Measurements from ENCODE around the gene SAMD14. TPM values are rescaled to one million over a fixed set of nuclear protein-coding genes. Genes with fewer than 3 reads are reported as not detected.

Gene SAMD14
- total and polyA plus RNA-seq, 12 donors: 1.1 to 12.6 (median 3.3) TPM

- no peak overlapping the region for H3K4me3 ChIP-seq
- peak in 1 of 7 donors; percentile 44 for DNase-seq
- intact Hi-C loops (cut with DNase I): no loop called here
- H3K9me3 ChIP-seq (replicated peaks in 1 of 3): no peaks in the 10 kb centered on the region
- 76 to 93% (median 81%) methylated on average over 2 to 4 of the region's 4 CpGs for WGBS, 4 donors
- H3K4me1 ChIP-seq (replicated peaks in 1 of 2): peaks cover 26 to 51% of the 10 kb centered on the region in 2 donors
- H3K36me3 ChIP-seq (replicated peaks in 1 of 2): peaks cover 0 to 8% of the 10 kb centered on the region in 2 donors
- H3K27me3 ChIP-seq: no peaks in the 10 kb centered on the region
- TF ChIP-seq POLR2A (IDR thresholded peaks at IDR 0.05) (no peak), CTCF (IDR thresholded peaks at IDR 0.05) (no peak)
- no peak overlapping the region for H3K27ac ChIP-seq
Measured at GRCh38 chr17:50114401-50114800, 15.6 kb downstream of the SAMD14 start.

DNA sequence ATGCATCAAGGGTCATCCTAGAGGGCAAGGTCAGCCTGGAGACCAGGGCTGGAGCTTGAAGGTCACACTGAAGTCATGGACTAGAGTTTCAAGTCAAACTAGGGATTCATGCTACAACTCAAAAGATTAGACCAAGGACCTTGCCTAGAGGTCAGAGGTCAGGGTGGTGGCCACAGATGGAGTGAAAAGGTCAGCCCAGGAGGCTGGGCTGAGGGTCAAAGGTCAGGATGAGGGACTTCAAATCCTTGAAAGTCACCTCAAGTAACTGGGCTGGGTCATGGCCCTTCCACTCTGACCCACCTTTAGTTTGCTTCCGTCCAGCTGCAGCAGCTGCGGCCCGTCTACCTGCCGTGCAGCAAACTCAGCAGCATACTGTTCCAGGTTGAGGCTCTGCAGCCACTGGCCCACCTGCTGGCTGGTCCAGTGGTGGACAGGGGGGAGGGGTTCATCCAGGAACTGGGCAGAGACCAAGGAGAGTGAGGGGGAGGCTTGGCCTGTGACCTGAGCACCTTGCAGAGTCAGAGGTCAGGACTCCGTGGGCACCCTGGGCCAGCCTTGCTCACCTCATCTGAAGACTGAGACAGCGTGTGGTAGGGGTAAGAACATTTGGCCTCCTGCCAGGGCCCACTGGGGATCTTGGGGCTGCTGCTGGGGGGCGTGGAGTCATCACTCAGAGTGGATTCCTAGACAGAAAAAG is 16.2 kb downstream of the SAMD14 start:
- H3K4me1 ChIP-seq (replicated peaks in 1 of 2): peaks cover 26 to 56% of the 10 kb centered on the region in 2 donors
- H3K9me3 ChIP-seq (replicated peaks in 1 of 3): no peaks in the 10 kb centered on the region
- peak overlapping the region in 3 of 5 donors; percentile 92 to 98 (median 98) for H3K27ac ChIP-seq
- no peaks in the 10 kb centered on the region for H3K27me3 ChIP-seq
- intact Hi-C loops (cut with DNase I): no loop called here
- peaks cover 0 to 14% of the 10 kb centered on the region in 2 donors for H3K36me3 ChIP-seq (replicated peaks in 1 of 2)
- DNase-seq: peak in 3 of 7 donors; percentile 49 to 63 (median 51)
- TF ChIP-seq CTCF (IDR thresholded peaks at IDR 0.05) (no peak), POLR2A (IDR thresholded peaks at IDR 0.05) (no peak)
- WGBS, 4 donors: 77 to 87% (median 83%) methylated on average over 5 to 7 of the region's 7 CpGs
- H3K4me3 ChIP-seq: no peak overlapping the region

DNA sequence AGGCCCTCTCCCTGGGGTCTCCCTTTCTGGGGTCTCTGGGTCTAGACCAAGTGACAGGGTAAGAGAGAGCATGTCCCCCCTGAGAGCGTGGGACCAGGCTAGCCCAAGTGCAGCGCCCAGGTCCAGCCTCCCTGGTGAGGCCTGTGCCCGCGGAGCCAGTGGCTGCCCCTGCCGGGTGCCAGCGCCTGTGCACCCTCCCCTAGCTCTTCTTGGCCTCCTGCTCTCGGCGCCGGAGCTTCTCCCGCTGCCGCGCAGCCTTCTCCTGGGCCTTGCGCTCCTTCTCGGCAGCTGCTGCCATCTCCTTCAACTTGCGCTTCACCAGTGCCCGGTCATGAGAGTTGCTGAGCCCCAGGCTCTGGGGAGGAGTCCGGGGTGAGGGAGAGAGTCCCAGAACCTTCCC is 17.3 kb downstream of the SAMD14 start:
- TF ChIP-seq CTCF (IDR thresholded peaks at IDR 0.05) (peak in 1 of 6 experiments; percentile 12), POLR2A (IDR thresholded peaks at IDR 0.05) (no peak)
- DNase-seq: peak in 5 of 7 donors; percentile 44 to 55 (median 49)
- Histone ChIP-seq H3K4me3 (no peak overlapping the region), H3K27me3 (no peaks in the 10 kb centered on the region), H3K9me3 (replicated peaks in 1 of 3) (no peaks in the 10 kb centered on the region), H3K27ac (peak overlapping the region in 4 of 5 donors; percentile 91 to 98 (median 95)), H3K4me1 (replicated peaks in 1 of 2) (peaks cover 26 to 56% of the 10 kb centered on the region in 2 donors), H3K36me3 (replicated peaks in 1 of 2) (peaks cover 0 to 23% of the 10 kb centered on the region in 2 donors)
- 77 to 84% (median 82%) methylated on average over 17 of the region's 17 CpGs; no CpG with 5 or more reads in 1 of the 4 donors for WGBS, 4 donors
- intact Hi-C loops (cut with DNase I): no loop called here

- Histone ChIP-seq H3K9me3 (replicated peaks in 1 of 3) (no peaks in the 10 kb centered on the region), H3K4me1 (replicated peaks in 1 of 2) (peaks cover 26 to 49% of the 10 kb centered on the region in 2 donors), H3K27me3 (no peaks in the 10 kb centered on the region), H3K36me3 (replicated peaks in 1 of 2) (peaks cover 0 to 24% of the 10 kb centered on the region in 2 donors), H3K4me3 (no peak overlapping the region), H3K27ac (peak overlapping the region; percentile 91 to 98 (median 97))
- no peak for TF ChIP-seq CTCF (IDR thresholded peaks at IDR 0.05)
- peak in 1 of 2 donors; percentile 33 for TF ChIP-seq POLR2A (IDR thresholded peaks at IDR 0.05)
- 33 to 53% (median 47%) methylated on average over 7 to 14 of the region's 14 CpGs for WGBS, 4 donors
- intact Hi-C loops (cut with DNase I): no loop called here
- DNase-seq: peak; percentile 82 to 94 (median 90)
Measured at GRCh38 chr17:50111673-50112655, 18.0 kb downstream of the SAMD14 start.
